Cardiac ventricle fibroblast (primary cell): ENCODE measurements around the gene RSPO3. TPM values are rescaled to one million over a fixed set of nuclear protein-coding genes. Genes with fewer than 3 reads are reported as not detected.

Source experiments
- total RNA-seq: library from RNA; depleted of rRNA; stranded (reverse); fragments of >200 nt; gene quantifications from 2 replicates; pipeline ENCODE4 v1.2.3, GENCODE V29; 2015

Gene RSPO3, protein sequence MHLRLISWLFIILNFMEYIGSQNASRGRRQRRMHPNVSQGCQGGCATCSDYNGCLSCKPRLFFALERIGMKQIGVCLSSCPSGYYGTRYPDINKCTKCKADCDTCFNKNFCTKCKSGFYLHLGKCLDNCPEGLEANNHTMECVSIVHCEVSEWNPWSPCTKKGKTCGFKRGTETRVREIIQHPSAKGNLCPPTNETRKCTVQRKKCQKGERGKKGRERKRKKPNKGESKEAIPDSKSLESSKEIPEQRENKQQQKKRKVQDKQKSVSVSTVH
- total RNA-seq, result 0.50 and 0.59 TPM in 2 replicates

GRCh38 chr6:127118298-127119101, at the start of gene RSPO3:
RSPO3 (plus strand) TSS chr6:127118671; CDS start chr6:127119193, 522 bp downstream.

Other genes starting within 250 kb of the RSPO3 start
- 22.5 and 26.9 TPM in 2 replicates for gene RNF146, start 148.2 kb downstream of the RSPO3 start, total RNA-seq
- gene ECHDC1, start 224.9 kb downstream of the RSPO3 start, total RNA-seq, result 48.6 and 55.4 TPM in 2 replicates